HFF-Myc (cell line): Measurements from ENCODE around the gene ATP7B.

Experiments
- DNase-seq: peaks from one replicate; pipeline ENCODE4 v3.0.0-alpha.2; 2011; ENCODE audit warnings: low read depth; ENCODE audit errors: extremely low read depth
- H3K4me3 ChIP-seq: replicated peaks from 2 replicates; pipeline ENCODE4 v1.5.1; 2011; ENCODE audit warnings: low read depth, mild to moderate bottlenecking, control low read depth, low read length
- CTCF ChIP-seq: IDR thresholded peaks from 2 replicates; pipeline ENCODE4 v1.5.1; 2012; ENCODE audit warnings: mild to moderate bottlenecking, low read depth, low read length, control low read depth; ENCODE audit errors: missing control alignments

The ATP7B gene

GRCh38 chr13:51958217-51958547 is 53.1 kb downstream of the ATP7B start:
- no peak for DNase-seq
- no peak overlapping the region for H3K4me3 ChIP-seq
- no peak for TF ChIP-seq CTCF

GRCh38 chr13:51957377-51958216 is 53.7 kb downstream of the ATP7B start:
- TF ChIP-seq CTCF = no peak
- DNase-seq = no peak
- H3K4me3 ChIP-seq = no peak overlapping the region

- H3K4me3 ChIP-seq = no peak overlapping the region
- DNase-seq = no peak
- TF ChIP-seq CTCF = no peak
These were observed 54.5 kb downstream of the ATP7B start for GRCh38 chr13:51956717-51957116.

GRCh38 chr13:51955816-51956603 is 55.2 kb downstream of the ATP7B start:
- no peak for TF ChIP-seq CTCF
- no peak overlapping the region for H3K4me3 ChIP-seq
- no peak for DNase-seq

GRCh38 chr13:51955281-51955771 is 55.9 kb downstream of the ATP7B start:
- DNase-seq = no peak
- H3K4me3 ChIP-seq = no peak overlapping the region
- TF ChIP-seq CTCF = no peak

GRCh38 chr13:51953347-51954195 is 57.7 kb downstream of the ATP7B start:
- no peak for DNase-seq
- no peak overlapping the region for H3K4me3 ChIP-seq
- TF ChIP-seq CTCF = no peak
